Gastroesophageal sphincter (tissue), 3 donors: ENCODE data around the gene ASB1.

Experiments used
- CTCF ChIP-seq, 4 experiments: fragments of 200-600 bp in 2 of 4; fragments of 450-650 bp in 2 of 4; sonication (generic) in 1 of 4; IDR thresholded peaks; one replicate each; pipeline ENCODE4 v1.5.1; 2017 to 2019; ENCODE audit warnings: antibody characterized with exemption in 4 of 4, mild to moderate bottlenecking in 2 of 4, moderate library complexity in 2 of 4
- EP300 ChIP-seq: sonication (generic); formaldehyde crosslinking; IDR thresholded peaks from one replicate; pipeline ENCODE4 v1.6.1; 2017; ENCODE audit warnings: antibody characterized with exemption, mild to moderate bottlenecking
- POLR2A ChIP-seq, 2 donors: fragments of 450-650 bp; IDR thresholded peaks; one replicate each; pipeline ENCODE4 v1.6.1; 2017; ENCODE audit warnings: antibody characterized with exemption in 2 of 2, mild to moderate bottlenecking in 2 of 2, moderate library complexity in 1 of 2
- POLR2AphosphoS5 ChIP-seq: sonication (generic); formaldehyde crosslinking; IDR thresholded peaks from one replicate; pipeline ENCODE4 v1.6.1; 2017; ENCODE audit warnings: antibody characterized with exemption

GRCh38 chr2:238484522-238485452 is 58.1 kb downstream of the ASB1 start:
- TF ChIP-seq CTCF (IDR thresholded peaks at IDR 0.05) (no peak), POLR2A (IDR thresholded peaks at IDR 0.05) (no peak), POLR2AphosphoS5 (no peak), EP300 (no peak)
